LHCN-M2 (cell line): Measurements from ENCODE around the gene XCL1. TPM values are rescaled to one million over a fixed set of nuclear protein-coding genes. Genes with fewer than 3 reads are reported as not detected.

ENCODE experiments used
- DNase-seq: peaks from one replicate; pipeline ENCODE4 v3.0.0-alpha.2; 2012; ENCODE audit warnings: low read depth
- total RNA-seq: library from RNA; depleted of rRNA; stranded (reverse); fragments of >200 nt; gene quantifications from 2 replicates; pipeline ENCODE4 v1.2.3, GENCODE V29; 2014

Gene XCL1
- total RNA-seq, 1 experiment from 2014 or later = not detected

DNA sequence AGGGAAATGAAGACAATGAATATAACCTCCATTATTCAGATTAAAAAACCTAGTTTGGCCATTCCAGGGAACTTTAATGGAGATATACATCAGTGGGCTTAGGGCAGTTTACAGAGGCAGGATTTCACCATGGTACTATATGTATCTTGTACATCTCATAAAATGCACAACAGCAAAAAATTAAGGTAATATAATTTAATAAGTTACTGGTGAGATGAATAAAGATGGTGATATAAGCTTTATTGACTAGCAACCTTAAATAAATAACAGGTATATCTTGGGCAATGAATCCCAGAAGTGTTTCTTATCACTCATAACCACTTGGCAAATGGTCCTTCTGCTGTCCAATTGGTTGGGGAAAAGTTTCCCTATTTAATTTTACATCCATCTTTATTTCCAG, 29.0 kb downstream of the XCL1 start:
- no peak for DNase-seq

DNA sequence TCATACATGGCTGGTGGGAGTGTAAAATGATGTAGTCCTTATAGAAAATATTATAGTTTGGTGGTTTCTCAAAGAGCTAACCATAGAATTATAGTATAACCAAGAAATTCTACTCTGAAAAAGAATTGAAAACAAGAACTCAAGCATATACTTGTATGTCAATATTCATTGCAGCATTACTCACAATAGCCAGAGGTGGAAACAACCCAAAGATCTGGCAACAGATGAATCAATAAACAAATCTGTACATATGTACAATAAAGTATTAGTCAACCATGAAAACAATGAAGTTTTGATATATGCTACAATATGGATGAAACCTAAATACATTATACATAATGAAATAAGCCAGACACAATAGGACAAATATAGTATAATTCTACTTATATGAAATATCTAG, 29.7 kb downstream of the XCL1 start:
- no peak for DNase-seq

DNA sequence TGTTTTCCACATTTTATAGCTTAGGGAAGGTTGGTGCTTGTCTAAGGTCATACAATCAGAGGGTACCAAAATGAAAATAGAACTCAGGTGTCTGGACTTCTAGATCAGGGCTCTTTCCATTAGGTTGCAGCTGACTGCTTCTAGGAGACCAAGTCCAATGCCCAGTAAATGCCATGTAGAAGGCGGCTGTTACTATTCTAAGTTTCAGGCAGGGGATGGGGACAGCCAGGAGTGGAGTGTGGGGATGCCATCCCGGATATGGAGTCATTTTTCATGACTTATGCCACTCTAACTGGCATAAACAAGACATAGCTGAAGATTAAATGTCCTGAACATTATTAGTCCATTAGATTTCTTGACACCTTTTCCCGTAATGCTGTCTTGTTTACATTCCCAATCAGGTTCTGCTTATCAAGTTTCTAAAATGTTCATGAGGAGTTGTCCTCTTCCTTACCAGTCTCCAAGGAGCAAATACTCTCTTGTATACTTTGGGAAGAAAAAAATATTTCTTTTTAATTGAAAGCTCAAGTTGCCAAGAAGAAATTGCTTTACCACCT, 31.5 kb downstream of the XCL1 start:
- DNase-seq = no peak

DNA sequence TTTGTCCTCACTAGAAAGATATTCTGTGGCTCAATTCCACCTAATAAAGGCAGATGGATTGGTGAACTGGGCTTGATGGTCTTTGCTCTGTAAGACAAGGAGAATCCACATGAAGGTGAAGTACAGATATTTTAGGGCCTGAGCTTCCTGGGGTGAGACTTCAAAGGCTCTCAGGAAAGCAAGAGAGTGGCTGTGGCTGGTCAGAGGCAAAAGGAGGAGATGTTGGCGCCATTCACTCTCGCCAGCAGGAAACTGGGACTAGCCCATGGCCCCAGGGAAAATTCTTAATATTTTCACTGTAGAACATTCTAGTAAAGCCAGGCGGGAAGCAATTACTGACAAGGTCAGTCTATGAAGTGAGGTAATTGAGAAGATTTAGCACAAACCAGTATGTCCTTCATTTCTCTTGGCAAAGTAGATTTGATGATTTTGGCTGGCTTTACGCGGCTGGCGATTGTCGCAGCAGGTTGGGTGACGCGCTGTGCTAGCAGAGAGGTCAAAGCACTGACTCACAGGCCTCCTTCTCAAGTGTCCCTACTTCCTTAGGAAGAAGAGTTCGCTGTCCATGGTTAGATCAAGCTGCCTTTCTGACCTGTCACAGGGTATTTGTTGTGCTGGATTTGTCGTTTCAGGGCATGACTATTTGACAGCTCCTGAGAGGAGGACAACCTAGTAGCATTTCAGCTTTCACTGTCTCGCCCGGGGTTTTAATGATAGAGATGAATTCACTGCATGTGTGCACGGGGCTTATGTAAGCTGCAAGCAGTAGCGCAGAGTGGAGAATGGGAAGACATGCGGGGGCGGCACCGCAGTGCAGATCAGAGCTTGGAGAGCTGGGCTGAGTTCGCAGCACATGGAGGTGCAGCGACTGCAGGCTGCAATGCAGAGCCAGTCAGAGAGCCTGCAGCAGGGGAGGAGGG, 32.7 kb downstream of the XCL1 start:
- peak; percentile 58 for DNase-seq

DNA sequence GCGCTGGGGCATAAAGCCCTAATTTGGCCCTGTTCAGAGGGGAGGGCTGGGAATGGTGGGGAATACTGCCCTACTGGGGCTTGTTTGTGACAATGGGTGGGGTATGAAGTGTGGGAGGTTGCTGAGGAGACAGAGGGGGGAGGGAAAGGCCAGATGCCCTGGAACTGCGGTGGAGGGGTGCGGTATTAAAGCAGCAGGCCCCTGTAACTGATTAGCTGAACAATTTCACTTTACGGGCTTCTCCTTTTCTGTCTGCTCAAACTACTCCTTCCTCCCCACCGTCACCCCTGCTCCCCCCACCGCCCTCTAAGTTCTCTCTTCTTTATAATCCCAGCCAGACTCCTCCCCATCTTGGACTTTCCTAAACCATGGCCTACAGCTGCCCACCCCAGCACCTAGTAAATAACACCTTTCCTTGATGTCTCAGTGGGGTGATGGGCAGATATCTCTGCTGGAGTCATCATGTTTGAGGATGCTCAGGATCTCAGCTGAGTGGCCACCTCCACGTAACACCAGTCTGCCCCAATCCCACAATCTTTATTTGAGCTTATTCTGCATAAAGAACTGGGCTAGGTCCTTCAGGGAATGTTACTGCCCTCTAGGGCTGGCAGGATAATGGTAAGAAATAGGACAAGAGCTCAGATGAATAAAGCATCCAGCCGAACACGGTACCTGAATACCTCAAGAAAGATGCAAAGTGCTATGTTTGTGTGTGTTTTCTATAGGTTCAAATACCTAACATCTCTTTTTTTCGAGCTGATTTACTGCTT, 33.5 kb downstream of the XCL1 start:
- DNase-seq = no peak

DNA sequence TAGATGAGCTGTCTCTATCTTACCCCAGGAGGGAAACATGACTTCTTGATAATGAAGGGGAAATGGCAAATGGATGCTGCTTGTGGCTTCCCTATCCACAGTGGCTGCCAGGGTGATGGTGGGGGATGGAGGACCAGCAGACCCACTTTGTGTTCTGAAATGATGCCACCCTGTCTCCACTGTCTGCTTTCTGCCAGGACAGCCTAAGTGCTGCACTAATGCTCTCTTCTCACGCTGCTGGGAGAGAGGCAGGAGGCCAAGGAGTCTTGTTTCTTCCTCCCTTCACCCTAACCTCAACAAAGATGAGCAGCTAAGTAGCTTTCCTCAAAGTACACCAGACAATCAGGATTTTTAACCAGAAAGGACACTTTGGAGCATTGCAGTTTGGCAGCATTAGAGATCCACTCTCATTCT, 36.6 kb downstream of the XCL1 start:
- no peak for DNase-seq

DNA sequence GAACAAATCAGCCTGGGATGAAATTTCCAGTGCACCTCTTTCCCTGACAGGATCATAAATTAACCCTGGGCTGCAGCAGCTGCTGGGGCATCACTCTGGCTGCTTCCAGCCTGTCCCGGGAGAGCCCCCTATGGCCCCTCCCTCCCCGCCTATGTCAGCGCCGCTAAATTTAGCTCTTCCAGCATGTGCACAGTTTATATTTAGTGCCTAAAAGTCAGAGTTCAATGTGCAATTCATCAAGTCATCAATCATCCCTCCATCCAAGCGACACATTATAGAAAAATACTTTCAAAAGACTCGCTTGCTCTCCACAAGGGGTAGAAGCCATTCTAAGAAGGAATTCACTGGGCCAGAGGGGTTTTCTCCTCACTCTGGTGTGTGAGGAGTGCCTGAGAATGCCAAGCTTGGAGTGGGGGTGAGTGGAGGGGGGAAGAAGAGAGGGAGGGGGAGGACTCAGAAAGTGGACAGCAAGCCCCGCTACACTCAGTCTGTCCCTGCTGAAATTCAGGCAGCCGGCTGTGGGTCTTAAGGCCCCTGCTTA, 37.4 kb downstream of the XCL1 start:
- DNase-seq = peak; percentile 78

DNA sequence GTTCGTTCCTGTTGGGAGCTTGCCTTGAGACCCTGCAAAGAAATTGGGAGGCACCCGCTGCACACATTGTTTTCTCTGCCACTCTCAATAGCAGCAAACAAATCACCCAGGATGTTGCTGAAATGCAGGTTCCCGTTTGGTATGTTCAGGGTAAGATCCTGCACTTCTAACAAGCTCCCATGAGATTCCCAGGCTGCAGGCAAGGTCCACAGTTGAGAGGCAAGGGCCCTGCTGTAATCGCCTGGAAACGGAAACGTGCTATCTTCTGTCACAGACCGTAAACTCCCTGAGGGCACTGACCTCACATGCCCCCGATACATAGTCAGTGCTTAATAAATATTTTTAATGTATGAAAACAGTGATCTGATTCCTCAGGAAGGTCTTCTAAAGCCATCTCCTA, 37.8 kb downstream of the XCL1 start:
- DNase-seq = no peak

DNA sequence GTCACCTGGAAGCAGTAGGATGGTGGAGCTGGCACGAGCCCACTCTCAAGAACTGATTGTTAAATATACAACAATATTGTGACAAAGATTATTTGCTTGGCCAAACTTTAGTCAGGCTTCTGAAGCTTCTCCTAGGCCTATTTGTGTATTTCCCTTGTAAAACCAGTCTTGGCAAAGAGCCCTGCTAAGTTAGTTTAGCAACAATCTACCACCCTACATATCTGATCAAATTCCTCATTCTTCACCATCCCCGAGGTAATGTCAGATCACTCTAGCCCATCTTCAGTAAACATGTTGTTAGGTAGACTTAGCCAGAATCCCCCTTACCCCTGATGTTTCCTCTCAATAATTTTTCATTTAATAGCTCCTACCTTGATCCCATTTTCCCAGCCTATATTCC, 39.6 kb downstream of the XCL1 start:
- DNase-seq = no peak

DNA sequence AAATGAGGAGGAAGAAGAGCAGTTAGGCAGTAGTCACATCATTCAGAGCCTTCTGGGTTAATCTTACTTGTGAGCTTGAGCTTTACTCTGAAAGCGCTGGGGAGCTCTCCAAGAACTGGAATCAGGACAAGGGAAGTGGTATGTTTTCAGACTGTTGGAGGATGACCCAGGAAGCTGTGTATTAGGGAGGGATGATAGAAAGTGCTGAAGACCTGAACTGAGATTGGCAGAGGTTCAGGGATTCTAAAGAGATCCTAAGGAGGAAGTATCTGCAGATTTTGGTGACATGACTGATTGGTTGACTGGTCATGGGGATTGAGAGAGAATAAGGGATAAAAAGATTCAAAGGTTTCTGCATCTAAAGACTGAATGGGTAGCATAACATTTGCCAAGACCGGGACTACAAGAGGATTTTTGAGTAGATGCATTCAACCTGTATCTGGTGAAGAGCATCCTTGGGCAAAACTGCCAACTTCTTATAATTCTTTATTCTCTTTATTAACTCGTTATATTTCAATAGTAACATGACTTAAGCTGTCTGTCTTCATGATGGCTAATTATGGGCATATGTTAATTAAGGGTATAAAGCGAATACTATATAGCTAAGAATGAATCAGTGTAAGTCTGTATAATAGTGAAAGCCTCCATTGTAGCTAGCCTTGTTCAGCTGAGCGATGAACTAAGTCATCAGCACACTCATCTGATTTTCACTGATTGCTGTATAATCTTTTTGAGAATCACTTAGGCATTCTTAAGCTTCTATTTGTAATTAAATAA, 41.8 kb downstream of the XCL1 start:
- DNase-seq = no peak

DNA sequence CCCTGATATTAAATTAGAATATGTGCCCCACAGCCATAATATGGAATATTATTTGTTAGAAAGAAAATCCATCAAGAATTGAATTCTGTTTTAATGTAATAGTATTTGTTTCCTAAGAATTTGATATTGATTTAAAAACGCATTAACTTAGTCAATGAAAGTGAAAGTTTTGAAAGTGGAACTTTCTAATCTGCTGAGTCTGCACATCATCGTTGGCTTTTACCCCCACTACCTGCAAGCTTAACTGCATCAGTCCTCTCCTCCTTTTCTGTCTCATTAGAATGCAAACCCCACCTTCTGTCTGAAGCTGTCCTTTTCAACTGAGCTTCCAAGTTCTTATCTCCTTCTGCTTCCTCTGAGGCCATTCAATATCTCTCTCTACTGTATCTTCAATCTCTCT, 42.5 kb downstream of the XCL1 start:
- no peak for DNase-seq

DNA sequence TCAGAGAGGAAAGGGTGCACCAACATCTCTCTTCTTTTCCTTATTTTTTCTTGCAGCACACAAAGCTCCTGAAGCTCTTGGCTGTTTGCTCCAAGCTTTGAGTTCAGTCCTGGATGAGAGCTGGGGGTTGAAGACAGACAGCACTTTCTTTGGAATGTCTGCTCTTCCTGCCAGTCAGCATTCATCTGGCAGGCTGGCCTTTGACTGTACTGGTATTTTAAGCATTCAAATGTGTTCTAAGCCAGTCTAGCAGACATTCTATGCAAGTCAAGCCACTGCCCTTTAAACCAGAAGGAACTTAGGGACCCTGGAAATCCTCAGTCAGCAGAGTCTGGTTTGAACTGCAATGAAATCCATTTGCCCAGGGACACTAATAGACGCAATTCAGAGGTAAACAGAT, 45.0 kb downstream of the XCL1 start:
- DNase-seq = no peak

DNA sequence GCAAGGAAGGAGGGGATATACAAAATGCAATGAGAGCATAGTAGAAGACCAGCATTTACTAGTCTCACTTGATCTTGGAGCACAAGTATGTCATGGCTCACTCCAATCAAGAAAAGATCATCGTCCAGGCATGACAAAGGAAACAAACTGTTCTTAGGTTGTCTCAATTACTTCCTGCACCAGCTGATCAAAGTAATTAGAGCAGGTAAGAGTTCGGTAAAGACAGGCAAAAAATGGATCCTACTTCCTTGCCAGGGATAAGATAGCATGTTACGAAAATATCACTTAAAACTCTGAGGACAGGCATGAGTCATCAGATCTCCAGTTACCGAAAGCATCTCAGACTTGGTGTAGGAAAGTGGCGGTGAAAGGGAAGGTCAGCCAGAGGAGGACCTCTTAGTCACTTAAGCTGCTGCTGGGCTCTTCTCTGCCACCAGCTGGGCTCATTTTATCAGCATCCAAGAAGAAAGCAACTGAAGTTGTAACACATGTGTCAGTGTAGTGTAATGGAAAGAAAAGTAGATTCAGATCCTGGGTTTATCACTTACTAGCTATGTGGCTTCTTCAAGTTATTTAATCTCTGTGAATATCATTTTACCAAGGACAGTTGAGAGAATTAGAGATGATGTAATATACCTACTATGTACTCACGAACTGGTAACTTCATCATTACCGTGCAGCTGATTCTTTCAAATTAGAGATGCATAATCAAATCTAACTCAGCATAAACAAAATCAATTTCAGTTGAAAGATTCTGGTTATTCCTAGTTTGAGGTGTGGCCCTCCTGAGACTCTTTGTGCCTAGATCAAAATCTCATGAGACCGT, 46.8 kb downstream of the XCL1 start:
- DNase-seq = peak; percentile 88

DNA sequence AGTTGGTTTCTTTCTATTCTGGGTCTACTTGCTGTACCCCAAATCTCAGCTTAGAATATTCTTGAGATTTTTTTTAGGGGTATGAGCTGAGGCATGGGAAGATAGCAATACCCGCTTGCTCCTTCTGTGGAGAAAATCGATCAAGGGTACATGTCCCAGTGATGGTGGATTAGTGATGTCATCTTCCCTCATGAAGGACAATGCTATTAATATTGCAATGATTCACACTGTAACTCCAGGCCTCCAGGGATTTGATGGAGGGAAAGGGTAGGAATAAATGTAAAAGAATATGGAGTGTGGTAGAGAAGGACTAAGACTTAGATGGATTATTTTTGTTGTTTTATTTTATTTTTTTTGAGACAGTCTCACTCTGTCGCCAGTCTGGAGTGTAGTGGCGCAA, 47.4 kb downstream of the XCL1 start:
- no peak for DNase-seq

DNA sequence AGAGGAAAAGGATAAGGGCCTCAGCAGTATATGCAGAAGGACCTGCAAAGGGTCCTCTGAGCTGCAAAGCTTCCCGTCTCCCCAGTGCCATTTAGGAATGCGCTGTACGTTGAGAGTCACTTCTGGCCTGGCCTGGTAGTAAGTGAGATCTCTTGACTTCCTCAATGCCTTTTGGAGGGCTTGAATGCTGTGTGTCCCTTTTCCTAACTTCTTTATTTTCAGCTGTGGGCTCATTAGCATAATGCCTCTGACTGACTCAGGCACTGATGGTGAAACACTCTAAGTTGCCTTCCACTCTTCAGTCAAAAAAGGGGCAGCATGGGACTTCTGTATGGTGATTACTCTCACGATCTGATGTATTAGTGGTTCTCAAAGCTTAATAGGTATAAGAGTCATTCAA, 49.9 kb downstream of the XCL1 start:
- no peak for DNase-seq

DNA sequence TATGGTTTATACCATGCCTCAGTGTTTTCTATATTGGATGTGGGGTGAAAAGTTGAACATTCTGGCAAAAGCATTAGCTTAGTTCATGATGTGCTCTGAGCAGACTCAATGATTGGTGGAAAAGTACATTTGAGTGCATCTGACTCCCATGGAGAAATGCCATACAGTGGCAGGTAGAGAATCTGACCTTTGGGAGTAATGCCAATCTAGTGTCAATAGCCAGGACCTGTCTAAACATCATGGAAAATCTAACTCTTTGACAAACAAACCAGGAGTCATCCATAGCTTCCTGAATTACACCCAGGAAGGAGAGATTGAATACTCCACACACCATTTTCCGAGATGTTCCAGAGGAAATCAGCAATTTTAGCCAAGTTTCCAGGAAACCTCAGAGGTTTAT, 51.0 kb downstream of the XCL1 start:
- no peak for DNase-seq

DNA sequence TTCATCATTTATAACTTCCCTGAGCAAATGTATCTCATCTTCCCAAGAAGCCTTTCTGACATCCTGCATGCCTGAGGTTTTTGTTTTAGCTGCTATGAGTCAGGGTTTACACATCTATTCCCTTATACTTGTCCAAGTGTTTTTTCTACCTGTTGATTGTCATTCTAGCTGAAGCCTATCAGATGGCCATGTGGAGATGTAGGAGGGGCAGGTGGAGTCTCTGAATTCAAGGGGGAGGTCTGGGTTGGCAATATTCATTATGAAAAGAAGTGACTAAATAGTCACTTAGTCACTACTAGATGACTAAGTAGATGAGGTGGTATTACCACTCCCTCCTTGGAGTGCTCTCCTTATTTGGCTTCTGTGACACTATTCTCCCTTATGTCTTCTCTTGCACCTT, 52.4 kb downstream of the XCL1 start:
- peak; percentile 70 for DNase-seq

DNA sequence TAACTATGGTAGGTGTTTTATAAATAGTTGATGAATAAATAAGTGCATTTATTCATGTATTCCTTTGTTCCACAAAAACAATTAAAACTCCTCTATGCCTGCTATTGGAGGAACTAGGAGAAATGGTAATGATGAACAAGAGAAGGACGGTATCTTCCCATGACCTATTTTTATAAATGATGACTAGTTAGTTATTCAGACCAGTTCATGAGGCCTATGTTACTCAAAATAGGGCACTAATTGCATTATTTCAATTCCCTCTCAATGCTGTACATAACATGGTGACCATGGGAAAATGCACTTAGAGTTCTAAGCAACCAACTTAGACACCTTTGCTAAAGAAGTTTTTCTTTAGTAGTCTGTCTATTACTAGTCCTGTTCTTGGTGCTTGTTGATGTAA, 53.1 kb downstream of the XCL1 start:
- DNase-seq = no peak
